EH (cell line): ENCODE measurements around the gene DCAF8.

Experiments used
- DNase-seq: peaks from one replicate; pipeline ENCODE4 v3.0.0-alpha.2; 2015; ENCODE audit warnings: low read depth

DCAF8 gene

GRCh38 chr1:160225345-160225744, 37.0 kb downstream of the DCAF8 start:
- DNase-seq: no peak

DNA sequence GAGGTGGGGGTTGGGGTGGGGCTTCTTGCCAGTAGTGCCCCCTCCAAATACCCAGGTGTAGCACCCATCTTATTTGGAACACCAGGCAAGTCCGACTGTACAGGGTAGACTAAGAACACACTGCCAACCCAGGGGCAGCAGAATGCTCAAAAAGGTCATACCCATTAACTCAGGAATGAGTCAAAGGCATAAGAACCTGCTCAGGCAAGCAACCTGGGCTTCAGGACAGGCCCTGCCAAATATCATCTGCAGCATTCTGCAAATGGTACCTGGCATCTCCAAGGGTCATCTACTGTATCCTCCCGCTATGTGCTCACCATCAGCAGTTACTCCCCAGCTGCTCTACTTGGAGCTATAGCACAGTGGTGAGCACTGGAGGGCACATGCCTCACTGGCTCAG, 37.7 kb downstream of the DCAF8 start:
- no peak for DNase-seq

DNA sequence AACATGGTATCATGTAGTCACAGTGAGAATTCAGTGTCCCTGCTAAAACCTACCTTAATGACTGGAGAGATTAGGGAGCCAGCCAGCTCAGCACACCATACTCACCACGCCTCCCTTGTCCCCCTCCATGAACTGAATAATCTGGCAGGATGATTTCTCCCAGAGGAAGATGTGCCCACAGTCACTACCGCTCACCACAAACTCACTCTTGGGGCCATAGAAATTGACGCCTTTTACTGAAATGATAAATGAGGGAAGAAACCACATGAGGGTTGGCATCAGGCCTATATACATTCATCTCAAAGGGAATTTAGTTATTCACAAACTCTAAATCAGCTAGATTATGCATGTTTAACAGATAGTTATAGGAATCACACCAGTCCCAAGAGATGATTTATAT, 39.8 kb downstream of the DCAF8 start:
- DNase-seq: no peak

- DNase-seq: no peak
Observed at GRCh38 chr1:160221089-160221488, 41.3 kb downstream of the DCAF8 start.

GRCh38 chr1:160220301-160220700, 42.0 kb downstream of the DCAF8 start:
- no peak for DNase-seq

GRCh38 chr1:160219062-160219929, 43.1 kb downstream of the DCAF8 start:
- DNase-seq: peak; percentile 87

GRCh38 chr1:160217481-160218051, 44.8 kb downstream of the DCAF8 start:
- DNase-seq: no peak

- no peak for DNase-seq
Observed at GRCh38 chr1:160216301-160216700, 46.0 kb downstream of the DCAF8 start.

DNA sequence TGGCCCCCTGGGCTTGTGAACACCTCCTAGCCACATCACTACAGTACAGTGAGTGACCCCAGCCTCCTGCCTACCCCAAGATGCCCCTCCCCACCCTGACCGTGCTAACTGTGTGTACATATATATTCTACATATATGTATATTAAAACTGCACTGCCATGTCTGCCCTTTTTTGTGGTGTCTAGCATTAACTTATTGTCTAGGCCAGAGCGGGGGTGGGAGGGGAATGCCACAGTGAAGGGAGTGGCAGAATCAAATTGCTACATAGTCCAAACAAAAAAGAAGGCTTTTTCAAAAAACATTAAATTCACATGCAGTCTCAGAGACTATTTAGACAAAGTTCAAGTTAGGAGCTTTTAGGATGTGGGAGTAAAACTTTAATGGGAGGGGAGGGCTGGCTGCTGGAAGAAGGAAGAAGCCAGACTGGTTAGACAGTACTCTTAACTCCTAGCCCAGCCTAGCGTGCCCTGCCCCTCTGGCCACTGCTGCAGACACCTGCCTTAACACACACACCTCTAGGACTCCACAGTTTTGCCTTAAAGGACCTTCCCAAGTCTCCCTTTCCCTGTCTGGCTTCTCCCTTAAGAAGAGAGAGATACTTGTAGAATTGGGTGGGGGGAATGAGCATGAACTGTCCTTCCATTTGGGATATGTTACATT, 47.7 kb downstream of the DCAF8 start:
- DNase-seq: no peak

DNA sequence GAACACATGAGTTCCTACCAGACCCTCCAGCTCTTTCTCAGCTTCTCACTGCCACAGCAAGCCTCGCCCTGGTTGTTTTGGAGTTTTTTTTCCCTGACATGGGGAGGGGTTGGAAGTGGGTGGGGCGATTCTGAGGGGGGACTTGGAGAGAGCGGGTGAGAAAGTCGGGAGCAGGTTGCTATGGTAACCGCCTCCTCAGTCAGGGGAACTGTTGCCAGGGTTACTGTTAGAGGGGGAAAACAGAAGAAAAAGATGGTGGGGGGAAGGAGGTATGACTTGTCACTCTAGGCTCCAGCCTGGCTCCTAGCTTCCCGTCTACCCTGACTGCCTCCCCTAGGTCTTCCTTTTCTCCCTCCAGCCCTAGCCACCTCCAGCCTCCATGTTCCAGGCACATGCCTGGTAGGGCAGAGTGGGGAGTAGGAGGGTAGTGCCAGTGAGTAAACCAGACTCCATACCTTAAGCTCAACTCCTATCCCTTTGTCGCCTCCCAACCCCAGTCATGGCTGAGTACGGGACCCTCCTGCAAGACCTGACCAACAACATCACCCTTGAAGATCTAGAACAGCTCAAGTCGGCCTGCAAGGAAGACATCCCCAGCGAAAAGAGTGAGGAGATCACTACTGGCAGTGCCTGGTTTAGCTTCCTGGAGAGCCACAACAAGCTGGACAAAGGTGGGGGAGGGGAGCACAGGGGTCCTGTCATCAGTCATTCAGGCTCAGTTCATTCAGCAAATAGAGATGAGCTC, 51.1 kb downstream of the DCAF8 start:
- peak; percentile 15 for DNase-seq

- no peak for DNase-seq
Observed at GRCh38 chr1:160210561-160210960, 51.8 kb downstream of the DCAF8 start.

GRCh38 chr1:160209321-160210046, 52.9 kb downstream of the DCAF8 start:
- peak; percentile 15 for DNase-seq

DNA sequence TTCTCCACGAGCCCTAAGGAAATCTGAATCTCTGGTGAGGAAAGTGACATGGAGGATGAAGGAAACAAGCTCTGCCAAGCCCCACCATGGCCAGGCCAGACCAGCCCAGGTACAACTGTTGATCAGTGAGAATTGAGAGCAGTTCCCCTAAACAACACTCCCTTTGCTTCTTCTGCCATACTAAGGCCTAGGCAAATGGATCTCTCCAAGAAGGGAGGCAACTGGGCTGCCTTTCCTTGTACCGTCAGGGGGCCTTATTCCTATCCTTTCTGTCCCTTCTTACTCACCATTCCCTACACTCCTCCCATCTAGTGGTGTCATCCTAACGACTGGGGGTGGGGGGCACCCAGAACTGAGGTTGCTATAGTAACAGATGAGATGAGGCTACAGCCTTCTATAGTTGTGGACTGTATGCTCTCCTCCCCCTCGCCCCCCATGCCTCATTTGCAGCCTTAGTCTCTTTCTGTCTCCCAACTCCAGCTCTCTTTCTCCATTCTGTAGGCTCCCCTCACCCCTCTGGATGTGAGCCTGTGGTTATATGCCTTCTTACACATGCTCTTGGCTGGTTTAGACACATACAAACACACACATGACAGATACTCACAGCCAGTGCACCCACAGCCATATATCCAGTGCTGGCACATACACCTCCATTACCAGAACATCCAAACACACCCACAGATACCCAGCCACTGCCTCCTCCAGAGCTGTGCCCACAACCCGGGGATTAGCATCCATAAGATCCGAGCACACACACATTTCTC, 53.6 kb downstream of the DCAF8 start:
- DNase-seq: peak; percentile 34

DNA sequence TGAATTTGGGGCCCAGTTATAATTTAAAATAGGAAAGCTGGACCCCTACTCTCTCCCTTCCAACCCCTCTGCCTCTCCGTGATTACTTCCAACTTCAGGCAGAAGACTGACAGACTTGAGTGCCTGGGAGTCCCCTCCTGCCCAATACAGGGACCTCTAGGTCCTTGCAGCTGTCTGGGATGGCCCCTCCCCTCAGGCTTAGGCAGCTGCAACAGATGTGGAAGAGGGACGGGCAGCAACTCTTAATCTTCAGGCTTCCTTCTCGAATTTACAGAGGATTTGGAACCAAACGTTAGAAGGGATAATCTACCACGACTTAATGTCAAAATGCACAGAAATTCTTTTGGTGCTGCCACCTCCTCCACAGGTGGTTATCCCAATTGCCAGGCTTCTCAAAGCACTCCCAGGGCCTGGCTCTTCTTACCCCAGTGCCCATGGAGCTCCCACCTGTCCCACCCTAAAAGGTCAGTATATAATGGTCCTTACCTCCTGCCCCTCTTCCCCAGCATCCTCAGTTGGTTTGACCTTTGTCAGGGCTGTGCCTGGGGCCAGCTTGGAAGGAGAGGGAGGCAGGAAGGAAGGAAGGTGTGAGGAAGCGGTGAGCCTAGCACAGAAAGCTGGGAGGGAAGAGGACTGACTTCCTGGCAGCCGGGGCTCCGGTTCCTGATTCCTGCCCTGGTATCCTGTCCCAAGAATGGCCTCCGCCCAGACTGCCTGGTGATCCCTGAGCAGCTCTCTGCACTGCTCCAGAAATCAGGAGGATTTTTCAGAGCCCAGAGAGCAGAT, 54.4 kb downstream of the DCAF8 start:
- DNase-seq: peak; percentile 22

GRCh38 chr1:160207118-160207650, 55.2 kb downstream of the DCAF8 start:
- DNase-seq: no peak

DNA sequence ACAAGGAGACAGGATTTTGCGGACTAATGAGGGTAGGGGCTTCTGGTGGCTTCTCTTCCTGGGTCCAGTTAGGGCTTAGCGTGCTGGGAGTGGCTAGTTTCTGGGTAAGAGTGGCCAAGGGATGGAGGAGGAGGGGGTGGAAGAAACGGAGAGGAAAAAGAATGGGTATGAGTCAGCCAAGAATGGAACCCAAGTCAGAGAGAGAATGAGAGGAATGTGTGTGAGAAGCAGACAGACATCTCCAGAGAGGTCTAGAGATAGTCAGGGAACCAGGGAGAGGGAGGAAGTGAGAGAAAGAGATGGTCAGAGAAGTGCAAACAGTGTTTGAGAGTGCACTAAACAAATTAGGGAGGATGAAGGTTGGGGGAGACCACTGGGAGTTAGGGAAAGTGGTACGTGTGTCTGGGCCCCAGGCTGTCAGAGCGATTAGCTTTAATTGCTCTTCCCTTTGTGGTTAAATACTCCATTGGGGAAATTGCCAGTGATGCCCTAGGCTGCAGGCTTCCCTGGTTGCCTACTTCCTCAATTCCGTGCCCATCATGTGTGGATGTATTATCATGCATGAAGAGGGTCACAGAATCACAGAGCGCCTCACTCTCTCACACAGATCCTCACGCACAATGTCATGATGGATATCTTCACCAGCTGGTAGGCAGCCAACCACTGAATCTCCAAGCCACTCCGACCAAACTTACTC, 55.8 kb downstream of the DCAF8 start:
- DNase-seq: peak; percentile 97

DNA sequence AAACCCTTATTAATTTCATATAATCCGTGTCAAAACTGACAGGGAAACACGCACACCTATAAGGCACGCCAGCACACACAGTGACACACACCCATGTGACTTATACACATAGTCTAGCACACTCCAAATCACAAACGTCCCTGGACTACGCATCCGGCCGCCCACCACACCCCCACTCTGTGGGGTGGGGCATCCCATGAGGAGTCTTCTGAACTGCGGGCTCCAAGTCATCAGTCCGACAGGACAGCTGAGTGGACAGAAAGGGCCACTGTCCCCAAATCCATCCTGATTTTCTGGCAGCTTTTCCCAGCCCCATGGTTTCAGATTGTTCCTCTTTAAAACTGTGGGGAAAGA, 56.3 kb downstream of the DCAF8 start:
- DNase-seq: peak; percentile 80

DNA sequence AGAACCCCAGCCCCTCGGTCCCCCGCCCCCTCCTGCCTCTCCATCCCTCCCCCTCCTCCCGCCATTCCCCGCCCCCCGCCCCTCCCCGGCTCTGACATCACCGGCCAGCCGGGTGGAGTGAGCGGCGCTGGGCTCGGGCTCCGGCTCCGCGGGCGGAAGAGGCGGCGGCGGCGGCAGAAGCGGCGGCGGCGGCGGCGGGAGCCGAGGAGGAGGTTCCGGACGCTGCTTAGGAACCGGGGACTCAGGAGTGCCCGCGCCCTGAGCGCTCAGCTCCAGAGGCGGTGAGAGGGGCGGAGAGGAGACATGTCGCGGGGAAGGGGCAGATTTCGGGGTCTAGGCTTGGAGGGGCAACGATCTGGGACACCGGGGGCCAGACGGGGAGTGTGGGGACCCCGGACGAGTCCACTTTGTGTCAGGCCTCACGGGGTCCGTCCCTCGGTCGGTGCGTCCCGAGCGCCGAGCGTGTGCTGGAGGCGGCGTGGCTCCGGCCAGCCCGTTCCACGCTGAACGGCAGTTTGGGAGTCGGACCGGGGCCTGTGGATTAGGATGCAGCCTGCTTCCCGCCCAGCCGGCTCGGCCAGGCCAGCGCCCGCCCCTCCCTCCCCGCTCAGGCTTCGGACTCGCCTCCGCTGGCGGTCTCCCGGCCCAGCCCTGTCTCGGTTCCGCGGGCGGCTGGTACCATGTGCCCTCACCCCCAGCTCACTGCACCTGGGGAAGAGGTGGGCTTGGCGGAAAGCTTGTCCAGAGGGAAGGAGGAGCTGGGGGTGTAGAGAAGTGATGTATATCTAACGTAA, 56.9 kb downstream of the DCAF8 start, which contains the start of gene PEA15:
PEA15 (plus strand) TSS at position 143 of the 794 bp plus-strand sequence. CDS start 6,161 bp downstream, outside the sequence.
- DNase-seq: peak; percentile 77
